Peyer's patch (tissue), 4 donors: ENCODE results near the gene FKBP8.

Experiments used
- POLR2A ChIP-seq, 2 donors: fragments of 450-650 bp; IDR thresholded peaks; one replicate each; pipeline ENCODE4 v1.5.1; 2017; ENCODE audit warnings: antibody characterized with exemption in 2 of 2, mild to moderate bottlenecking in 2 of 2, moderate library complexity in 2 of 2
- TF ChIP-seq, protein P1 (sequence below), 6 experiments: fragments of 450-650 bp in 4 of 6; fragments of 200-600 bp in 2 of 6; sonication (generic) in 1 of 6; IDR thresholded peaks; one replicate each; pipeline ENCODE4 v1.5.1; 2017 to 2019; ENCODE audit warnings: antibody characterized with exemption in 6 of 6, mild to moderate bottlenecking in 3 of 6, moderate library complexity in 1 of 6

DNA sequence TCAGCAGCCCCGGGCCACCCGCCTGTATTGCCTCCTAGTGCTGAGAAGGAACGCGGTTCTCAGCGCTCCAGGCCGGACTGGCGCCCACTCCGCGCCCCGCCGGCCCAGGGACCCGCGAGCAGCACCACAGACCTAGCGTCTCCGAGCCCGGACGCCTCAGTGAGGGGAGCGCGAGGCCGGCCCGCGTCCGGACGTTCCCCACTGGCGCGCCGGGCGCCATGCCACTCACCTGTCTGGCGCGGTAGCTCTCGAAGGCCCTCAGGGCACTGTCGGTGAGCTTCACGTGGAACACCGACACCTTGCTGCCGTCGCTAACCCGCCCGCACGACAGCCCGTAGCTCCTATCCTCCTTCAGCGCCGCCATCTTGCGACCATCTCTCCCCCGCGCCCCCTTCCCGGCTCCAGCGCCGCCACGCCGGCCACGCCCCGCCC lies 21.7 kb downstream of the FKBP8 start, which contains the start of gene ELL:
- TF ChIP-seq, protein P1, sequence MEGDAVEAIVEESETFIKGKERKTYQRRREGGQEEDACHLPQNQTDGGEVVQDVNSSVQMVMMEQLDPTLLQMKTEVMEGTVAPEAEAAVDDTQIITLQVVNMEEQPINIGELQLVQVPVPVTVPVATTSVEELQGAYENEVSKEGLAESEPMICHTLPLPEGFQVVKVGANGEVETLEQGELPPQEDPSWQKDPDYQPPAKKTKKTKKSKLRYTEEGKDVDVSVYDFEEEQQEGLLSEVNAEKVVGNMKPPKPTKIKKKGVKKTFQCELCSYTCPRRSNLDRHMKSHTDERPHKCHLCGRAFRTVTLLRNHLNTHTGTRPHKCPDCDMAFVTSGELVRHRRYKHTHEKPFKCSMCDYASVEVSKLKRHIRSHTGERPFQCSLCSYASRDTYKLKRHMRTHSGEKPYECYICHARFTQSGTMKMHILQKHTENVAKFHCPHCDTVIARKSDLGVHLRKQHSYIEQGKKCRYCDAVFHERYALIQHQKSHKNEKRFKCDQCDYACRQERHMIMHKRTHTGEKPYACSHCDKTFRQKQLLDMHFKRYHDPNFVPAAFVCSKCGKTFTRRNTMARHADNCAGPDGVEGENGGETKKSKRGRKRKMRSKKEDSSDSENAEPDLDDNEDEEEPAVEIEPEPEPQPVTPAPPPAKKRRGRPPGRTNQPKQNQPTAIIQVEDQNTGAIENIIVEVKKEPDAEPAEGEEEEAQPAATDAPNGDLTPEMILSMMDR (IDR thresholded peaks at IDR 0.05): no peak
- TF ChIP-seq POLR2A (IDR thresholded peaks at IDR 0.05): peak; percentile 91 to 97
